ENCODE results near the gene LRRC8A.

- TF ChIP-seq CTCF (IDR thresholded peaks at IDR 0.05) = no peak
- TF ChIP-seq POLR2A (IDR thresholded peaks at IDR 0.05) = no peak
Observed at GRCh38 chr9:128910906-128911305, 29.0 kb downstream of the LRRC8A start.
